ENCODE results near the gene RNASE13.

- no peak for TF ChIP-seq GLIS3 (CRISPR knock-in tag; IDR thresholded peaks at IDR 0.05)
- TF ChIP-seq SNAI2 (CRISPR knock-in tag; IDR thresholded peaks at IDR 0.05) = no peak
- no peak for TF ChIP-seq ZNF565 (CRISPR knock-in tag; conservative IDR thresholded peaks at IDR 0.05; ENCODE audit: low read depth)
These were observed 43.1 kb upstream of the RNASE13 start for GRCh38 chr14:21077672-21078071.

Data from SK-N-SH treated with all-trans-retinoic acid at 6 μM for 48 hours (cell line).